ENCODE data around the gene PCF11.
"Not testable (repeated sequence)": the region's sequence is repeated elsewhere in the genome, so short reads cannot be mapped to it uniquely, and the experiment has no call there.

The PCF11 gene, protein sequence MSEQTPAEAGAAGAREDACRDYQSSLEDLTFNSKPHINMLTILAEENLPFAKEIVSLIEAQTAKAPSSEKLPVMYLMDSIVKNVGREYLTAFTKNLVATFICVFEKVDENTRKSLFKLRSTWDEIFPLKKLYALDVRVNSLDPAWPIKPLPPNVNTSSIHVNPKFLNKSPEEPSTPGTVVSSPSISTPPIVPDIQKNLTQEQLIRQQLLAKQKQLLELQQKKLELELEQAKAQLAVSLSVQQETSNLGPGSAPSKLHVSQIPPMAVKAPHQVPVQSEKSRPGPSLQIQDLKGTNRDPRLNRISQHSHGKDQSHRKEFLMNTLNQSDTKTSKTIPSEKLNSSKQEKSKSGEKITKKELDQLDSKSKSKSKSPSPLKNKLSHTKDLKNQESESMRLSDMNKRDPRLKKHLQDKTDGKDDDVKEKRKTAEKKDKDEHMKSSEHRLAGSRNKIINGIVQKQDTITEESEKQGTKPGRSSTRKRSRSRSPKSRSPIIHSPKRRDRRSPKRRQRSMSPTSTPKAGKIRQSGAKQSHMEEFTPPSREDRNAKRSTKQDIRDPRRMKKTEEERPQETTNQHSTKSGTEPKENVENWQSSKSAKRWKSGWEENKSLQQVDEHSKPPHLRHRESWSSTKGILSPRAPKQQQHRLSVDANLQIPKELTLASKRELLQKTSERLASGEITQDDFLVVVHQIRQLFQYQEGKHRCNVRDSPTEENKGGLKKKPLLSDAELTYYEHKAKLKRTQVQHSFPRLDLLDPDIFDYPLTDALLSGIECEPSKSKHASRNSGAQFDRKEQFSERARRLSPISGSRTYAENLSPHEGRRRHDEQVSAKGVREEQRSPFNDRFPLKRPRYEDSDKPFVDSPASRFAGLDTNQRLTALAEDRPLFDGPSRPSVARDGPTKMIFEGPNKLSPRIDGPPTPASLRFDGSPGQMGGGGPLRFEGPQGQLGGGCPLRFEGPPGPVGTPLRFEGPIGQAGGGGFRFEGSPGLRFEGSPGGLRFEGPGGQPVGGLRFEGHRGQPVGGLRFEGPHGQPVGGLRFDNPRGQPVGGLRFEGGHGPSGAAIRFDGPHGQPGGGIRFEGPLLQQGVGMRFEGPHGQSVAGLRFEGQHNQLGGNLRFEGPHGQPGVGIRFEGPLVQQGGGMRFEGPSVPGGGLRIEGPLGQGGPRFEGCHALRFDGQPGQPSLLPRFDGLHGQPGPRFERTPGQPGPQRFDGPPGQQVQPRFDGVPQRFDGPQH (N-terminal part only)

DNA sequence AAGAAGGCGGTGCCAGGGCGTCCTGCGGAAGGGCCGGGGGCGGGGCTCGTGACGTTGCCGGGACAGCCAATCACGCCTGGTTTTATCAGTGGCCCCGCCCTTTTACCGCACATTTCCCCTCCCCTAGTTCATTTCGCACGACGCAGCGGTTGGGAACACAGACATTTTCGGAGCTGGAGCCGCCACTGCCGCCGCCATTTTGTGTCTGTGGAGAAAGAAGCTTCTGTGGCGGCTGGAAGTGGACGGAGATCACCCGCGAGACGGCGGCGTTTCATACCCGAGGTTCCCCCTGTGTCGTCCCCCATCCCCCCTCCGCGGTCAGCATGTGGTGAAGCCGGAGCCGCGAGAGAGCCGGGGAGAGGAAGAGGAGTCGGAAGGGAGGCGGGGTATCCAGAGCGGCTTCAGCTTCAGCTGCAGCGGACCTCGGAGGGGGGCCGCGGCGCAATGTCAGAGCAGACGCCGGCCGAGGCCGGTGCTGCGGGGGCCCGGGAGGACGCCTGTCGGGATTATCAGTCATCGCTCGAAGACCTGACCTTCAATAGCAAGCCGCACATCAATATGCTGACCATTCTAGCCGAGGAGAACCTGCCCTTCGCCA lies at the start of gene PCF11:
TSS of gene PCF11 (plus strand) at position 136 of the 598 bp plus-strand sequence. CDS start at position 445, 309 bp downstream.
- no peak for DNase-seq

DNA sequence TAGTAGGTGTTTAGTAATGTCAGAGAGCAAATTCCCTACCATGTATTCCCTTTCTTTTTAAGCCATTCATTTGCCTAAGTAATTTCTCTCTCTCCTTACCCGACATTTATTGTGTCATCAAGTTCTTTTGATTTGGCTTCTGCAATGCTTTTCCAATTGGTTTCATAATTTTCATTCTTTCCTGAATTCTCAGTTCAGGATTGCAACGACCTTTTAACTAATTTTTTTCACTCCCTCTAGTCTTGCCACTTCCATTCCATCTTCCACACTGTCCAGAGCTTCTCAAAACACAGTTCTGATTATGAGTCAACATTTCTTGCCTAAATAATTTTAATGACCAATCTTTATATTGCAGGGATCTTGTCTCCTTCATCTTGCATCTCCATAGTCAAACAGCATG lies 44.0 kb upstream of the PCF11 start:
- no peak for DNase-seq

DNA sequence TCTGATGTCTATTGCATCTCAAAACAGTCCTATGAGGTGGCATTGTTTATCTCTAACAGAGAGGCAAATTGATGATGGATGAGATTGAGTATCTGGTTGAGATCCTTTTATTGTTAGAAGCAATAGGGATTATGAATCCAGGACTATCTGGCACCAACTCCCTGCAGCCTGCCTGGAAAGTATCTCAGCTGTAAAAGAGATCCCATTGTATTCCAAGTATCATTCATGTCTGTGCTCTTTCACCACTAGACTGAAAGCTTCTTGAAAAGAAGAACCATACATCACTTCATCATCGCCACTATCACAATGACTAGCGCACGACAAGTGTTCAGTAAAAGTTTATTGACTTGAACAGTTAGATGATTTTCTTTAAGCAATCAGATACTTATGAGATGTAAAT lies 41.9 kb upstream of the PCF11 start:
- DNase-seq = no peak

DNA sequence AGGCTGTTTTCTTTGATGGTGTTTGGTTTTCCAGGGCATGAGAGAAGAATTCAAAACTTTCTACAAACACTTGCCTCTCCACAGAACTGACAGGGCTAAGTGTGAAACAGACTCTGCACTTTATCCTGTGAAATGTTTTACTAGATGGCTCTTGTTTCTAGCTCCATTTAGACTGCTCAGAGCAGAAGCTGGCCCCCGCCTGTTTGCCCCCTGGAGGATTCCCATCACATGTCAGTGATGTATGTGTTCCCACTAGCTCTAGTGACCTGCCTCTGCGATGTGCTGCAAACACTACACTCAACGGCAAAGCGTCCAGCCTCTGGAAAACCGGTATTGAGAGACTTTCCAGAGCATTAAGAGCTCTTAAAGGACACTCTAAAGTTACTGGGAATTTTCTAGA lies 41.4 kb upstream of the PCF11 start:
- no peak for DNase-seq

DNA sequence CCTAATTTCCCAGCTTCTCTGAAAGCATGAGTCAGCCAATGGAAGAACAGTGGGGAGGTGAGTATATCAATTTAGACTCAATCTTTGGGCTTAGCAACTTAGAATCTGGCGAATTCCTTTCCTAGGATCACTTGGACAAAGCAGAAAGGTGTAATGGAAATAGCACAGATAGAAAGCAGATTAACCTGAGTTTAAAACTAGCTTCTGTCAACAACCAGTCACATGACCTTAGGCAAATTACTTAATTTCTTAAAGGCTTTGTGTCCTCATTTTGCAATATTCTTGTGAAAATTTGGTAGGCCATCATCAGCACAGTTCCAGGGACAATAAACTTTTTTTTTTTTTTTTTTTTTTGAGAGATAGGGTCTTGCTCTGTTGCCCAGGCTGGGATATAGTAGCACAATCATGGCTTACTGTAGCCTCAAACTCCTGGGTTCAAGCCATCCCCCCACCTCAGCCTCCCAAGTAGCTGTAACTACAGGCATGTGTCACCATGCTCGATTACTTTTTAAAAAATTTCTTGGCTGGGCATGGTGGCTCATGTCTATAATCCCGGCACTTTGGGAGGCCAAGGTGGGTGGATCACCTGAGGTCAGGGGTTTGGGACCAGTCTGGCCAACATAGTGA lies 40.8 kb upstream of the PCF11 start:
- DNase-seq = no peak

DNA sequence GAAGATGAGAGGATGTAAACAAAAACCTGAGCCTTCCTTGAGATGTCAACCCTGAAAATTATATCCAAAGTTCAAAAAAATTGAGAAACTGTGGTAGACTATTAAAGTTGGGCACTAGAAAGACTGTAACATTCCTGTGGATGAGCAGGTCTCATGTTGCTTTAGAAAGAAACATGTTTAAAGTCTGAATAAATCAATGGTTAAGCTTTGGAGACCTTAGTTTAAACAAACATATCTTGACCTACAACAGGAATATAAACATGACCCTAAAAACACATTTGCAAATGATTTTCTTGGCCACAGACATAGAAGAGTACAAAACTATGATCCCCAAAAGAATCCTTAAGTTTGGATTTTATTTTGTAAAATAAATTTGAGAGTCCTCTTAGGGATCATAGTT lies 38.1 kb upstream of the PCF11 start:
- no peak for DNase-seq

DNA sequence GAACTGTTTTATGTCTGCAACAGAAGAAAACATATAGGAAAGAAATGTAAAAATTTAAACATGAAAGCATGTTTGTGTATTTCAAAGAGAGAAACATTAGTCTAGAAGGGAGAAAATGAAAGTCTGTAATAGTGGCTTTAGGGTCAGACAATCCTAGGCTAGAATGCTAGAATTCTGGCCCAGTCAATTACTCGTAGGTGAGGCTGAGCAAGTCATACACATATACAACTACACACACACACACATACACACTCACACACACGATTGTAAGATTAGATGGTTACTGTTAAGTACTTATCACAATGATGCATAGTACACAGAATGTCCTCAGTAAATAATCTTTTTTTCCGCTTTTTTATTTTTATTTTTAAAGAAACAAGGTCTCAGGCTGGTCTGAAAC lies 37.7 kb upstream of the PCF11 start:
- DNase-seq = no peak

DNA sequence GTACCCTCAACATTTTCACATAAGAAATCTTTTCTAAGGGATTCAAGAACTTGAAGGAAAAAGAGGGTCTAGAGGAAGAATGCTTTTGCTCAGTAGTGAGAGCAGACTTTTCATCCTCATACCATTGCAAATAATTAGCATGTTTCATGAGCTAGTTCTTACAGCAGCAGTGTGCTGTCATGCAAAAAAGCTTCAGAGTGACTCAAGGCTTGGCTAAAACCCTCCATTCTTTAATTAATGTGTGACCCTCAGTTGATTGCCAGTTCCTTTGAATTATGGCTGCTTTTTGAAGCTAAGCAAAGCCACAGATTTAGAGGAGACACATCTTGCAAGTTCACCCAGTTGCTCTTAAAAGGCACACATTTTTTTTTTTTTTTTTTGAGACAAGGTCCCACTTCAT lies 36.6 kb upstream of the PCF11 start:
- DNase-seq = no peak

DNA sequence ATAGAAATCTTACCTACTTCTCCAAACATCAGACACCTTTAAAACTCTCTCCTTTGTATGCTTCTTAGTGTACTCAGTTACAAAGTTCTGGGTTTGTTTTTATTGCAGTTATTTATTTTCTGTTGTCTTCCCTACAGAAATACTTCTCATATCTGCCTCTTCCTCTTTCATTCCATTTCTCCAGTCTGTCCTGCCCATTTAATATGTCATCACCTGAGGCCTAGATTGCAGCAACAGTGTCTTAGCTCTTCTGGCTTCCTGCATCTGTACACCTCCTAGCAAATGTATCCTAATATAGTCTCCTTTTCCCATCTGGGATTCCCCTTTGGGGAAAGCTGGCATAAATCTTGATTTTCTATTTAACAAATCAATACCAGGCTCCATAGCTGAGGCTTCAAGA lies 34.9 kb upstream of the PCF11 start:
- DNase-seq = no peak

DNA sequence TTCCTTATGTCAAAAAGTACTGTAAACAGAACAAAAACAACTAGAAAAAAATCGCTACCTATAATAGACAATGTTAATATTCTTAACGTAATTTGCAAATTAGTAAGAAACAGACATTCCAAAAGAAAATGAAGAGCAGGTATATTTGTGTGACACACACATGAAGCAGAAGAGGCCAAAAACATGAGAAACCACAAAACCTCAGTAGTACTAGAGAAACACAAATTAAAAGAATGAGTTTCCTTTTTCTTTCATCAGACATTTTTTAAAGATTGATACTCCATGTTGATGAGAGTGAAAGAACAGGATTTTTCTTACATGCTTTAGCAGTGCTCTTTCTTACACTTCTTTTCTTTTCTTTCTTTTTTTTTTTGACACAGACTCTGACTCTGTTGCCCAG lies 34.2 kb upstream of the PCF11 start:
- DNase-seq = no peak

DNA sequence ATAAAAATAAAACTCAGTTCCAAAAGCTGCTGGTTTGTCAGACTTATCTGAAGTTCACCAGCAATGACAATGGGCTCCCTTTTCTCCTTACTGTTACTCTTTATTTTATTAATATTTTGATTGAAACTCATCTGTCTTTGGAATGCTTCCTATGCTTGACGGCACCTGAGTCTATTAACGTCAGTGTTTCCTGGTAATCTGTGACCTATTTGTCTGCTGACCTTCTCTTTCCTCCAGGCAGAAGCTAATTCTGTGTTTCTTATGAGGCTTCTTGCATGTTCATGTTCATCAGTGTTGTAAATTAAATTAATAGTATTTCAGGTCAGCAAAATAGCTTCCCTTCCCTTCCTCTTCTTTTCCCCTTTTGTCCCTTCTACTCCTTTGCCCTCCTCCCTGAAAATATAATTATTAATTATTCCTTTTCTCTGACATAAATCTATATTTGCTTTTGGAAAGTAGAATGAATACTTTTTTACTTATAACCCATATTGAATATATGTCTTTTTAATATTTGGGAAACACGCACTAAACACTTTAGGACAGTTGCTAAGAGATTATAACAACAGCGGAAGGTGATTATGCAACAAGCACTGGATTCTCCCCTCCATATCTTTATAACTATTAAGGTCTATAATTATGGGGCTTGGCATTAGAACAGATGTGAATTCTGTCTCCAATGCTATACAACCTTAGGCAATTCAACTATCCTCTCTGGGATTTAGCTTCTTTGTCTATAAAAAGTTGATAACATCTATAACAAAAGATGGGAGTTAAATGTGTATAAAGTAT lies 32.1 kb upstream of the PCF11 start:
- DNase-seq = no peak

DNA sequence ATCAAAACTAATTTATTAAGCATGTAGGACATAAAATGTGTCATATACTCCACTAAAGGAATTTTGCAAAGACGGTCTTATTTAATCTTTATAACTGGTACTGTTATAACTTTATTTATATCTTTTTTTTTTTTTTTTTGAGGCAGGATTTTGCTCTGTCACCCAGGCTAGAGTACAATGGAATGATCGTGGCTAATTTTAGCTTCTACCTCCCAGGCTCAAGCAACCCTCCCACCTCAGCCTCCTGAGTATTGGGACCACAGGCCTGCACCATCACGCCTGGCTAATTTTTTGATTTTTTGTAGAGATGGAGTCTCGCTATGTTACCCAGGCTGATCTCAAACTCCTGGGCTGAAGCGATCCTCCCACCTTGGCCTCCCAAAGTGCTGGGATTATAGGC lies 31.4 kb upstream of the PCF11 start:
- DNase-seq = no peak

DNA sequence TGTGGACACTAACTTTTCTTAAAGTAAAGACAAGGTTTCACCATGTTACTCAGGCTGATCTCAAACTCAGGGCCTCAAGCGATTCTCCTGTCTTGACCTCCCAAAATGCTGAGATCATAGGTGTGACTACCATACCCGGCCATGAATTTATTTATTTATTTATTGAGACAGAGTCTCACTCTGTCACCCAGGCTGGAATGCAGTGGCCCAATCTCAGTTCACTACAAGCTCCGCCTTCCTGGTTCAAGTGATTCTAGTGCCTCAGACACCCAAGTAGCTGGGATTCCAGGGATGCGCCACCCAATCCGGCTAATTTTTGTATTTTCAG lies 29.7 kb upstream of the PCF11 start:
- DNase-seq = no peak

DNA sequence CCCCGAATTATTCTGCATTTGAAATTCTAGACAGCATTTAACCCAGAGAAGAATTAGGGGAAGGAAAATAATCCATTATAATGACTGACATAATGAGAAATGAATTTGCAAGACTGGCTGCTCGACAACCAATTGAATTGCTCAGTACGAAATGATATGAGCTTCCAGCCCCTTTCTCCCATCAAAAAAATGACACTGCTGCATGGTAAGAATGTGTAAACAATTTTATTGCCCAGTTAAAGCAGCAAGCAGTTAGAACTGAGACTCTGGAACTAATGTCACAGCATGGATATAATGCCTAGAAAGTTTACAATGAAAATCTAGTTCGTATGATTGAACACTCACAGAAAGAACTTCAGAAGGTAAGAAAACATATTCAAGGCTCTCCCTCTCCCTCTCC lies 24.7 kb upstream of the PCF11 start:
- no peak for DNase-seq

DNA sequence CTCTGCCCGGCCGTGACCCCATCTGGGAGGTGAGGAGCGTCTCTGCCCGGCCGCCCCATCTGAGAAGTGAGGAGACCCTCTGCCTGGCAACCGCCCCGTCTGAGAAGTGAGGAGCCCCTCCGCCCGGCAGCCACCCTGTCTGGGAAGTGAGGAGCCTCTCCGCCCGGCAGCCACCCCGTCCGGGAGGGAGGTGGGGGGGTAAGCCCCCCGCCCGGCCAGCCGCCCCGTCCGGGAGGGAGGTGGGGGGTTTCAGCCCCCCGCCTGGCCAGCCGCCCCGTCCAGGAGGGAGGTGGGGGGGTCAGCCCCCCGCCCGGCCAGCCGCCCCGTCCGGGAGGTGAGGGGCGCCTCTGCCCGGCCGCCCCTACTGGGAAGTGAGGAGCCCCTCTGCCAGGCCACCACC lies 23.7 kb upstream of the PCF11 start:
- DNase-seq = not testable (repeated sequence)

DNA sequence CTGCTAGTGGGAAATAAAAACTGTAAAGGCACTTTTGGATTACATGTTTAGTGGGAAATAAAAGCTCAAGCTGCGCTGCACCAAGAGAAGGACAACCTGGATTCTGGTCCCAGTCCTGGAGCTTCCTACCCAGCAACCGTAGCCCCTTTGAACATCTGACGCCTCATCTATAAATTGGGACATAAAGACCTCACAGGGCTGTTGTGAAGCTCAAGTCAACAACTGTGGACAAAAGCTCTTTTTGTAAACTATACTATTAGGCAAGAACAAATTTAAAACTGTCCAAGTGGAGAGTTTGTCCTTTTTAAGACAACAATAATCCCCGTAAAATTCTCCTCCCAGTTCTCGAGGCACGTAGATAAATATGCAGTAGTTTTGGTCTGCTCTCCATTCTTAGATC lies 17.6 kb upstream of the PCF11 start:
- DNase-seq = no peak

DNA sequence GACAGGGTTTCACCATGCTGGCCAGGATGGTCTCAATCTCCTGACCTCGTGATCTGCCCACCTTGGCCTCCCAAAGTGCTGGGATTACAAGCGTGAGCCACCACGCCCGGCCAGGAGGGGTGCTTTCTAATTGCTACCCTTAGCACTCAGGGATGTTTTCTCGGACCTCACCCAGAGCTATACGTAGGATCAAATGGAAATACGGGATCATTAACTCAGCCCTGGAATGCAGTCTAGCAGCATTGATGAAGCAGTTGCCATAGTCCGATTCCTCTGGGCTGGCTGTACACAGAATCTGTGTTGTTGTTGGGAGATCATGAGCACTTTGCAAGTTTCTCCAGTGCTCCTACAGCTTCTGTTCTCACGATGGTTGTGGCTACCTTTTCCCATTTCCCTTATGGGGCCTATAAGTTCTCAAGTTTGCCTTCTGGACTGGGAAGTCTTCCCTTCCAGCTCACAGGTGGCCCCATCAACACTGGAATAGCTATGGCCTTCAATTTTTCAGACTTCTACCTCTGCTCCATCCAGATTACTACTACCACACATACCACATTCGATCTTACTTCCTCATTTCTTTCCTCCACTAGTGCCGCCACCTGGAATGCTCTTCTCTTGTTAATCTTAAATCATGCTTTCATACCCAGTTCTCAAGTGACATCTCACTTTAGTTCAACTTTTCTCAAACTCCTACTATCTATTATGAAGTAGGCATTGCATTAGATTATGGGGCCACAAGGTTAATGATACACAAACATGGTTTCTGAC lies 16.1 kb upstream of the PCF11 start:
- DNase-seq = no peak

DNA sequence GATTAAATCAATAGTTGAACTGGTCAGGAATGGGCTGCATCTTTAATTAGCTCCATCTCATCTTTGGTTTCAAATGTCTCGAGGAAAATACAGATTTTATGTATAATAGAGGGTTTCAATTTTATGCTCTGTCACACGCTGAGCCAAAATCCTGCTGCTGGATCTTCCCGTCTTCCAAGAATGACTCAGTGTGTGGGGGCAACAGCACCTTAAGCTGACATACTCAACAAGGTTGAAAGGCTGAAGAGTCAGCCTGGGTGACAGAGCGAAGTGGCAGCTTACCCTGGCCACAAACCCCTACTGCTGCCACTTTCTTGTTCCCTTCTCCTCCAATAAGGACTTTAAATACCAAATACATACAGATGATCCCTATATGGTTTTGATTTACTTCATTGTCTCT lies 9.0 kb upstream of the PCF11 start:
- DNase-seq = no peak

DNA sequence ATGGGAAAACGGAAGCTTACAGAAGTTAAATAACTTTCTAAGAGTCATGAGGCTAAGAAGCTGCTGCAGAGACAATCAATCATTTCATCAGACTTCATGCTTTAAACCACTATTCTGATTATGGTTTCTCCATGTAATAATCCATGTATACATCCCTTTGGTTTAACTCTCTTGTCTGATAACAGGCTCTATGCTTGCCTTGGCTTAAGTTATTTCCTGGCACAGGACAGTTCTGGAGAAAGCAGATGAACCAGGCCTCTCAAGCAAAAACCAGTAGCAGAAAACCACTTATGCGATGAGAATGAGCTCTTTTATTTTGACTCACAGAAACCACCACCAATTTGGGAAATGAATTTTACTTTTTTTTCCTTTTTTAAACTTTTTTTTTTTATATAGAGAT lies 6.5 kb upstream of the PCF11 start:
- no peak for DNase-seq

DNA sequence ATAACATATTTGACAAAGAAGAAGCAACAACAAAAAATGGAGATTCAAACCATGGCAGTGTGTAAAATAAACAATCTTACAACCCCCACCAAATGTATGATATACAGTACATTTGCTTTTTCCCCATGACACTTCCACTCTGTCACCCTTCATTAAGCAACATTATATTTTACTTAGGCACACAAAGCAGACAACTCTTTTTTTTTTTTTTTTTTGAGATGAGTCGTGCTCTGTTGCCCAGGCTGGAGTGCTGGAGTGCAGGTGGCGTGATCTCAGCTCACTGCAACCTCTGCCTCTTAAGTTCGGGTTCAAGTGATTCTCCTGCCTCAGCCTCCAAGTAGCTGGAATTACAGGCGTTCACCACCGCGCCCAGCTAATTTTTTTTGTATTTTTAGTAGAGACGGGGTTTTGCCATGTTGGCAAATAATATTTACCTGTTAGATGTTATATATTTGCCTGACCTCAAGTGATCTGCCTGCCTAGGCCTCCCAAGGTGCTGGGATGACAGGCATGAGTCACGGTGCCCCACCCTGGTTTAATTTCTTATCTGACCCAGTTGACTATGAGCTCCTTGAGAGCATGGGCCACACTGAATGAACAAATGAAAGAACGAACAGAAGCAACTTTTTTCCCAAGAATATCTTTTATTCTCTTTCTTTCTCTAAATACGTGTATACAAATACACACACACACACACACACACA lies 5.5 kb upstream of the PCF11 start:
- no peak for DNase-seq

All from NK-92 treated with Interleukin-12 subunit alpha and Interleukin-12 subunit beta, amount 100 ng/mL, for 24 hours (cell line).